Measurements from ENCODE around the gene MAPK8IP3.

The MAPK8IP3 gene

GRCh38 chr16:1775846-1776671 is 70.1 kb downstream of the MAPK8IP3 start:
- no peak for DNase-seq

- DNase-seq = no peak
Measured at GRCh38 chr16:1776672-1776955, 70.6 kb downstream of the MAPK8IP3 start.

GRCh38 chr16:1776991-1777374 is 71.0 kb downstream of the MAPK8IP3 start:
- DNase-seq = no peak

- DNase-seq = no peak
Measured at GRCh38 chr16:1777375-1778199, 71.6 kb downstream of the MAPK8IP3 start.

GRCh38 chr16:1778200-1779179 is 72.5 kb downstream of the MAPK8IP3 start:
- no peak for DNase-seq

- no peak for DNase-seq
Measured at GRCh38 chr16:1779234-1779701, 73.3 kb downstream of the MAPK8IP3 start.

GRCh38 chr16:1779741-1780676 is 74.0 kb downstream of the MAPK8IP3 start:
- no peak for DNase-seq

- DNase-seq = no peak
Measured at GRCh38 chr16:1780677-1781072, 74.7 kb downstream of the MAPK8IP3 start.

GRCh38 chr16:1781254-1781653 is 75.3 kb downstream of the MAPK8IP3 start:
- no peak for DNase-seq

GRCh38 chr16:1781758-1782407 is 75.9 kb downstream of the MAPK8IP3 start:
- peak; percentile 41 to 71 (median 54) for DNase-seq

- peak; percentile 100 for DNase-seq
Measured at GRCh38 chr16:1782408-1783264, 76.6 kb downstream of the MAPK8IP3 start, which contains the start of the genes NUBP2 and SPSB3. NUBP2 (plus strand) TSS chr16:1782960; CDS start chr16:1783021, 61 bp downstream. SPSB3 (minus strand) TSS chr16:1782571; CDS start chr16:1781483, 1,088 bp downstream.

GRCh38 chr16:1784977-1785845 is 79.2 kb downstream of the MAPK8IP3 start:
- no peak for DNase-seq

- DNase-seq = no peak
Measured at GRCh38 chr16:1785846-1786170, 79.8 kb downstream of the MAPK8IP3 start.

- DNase-seq = no peak
Measured at GRCh38 chr16:1786242-1787055, 80.5 kb downstream of the MAPK8IP3 start.

GRCh38 chr16:1787056-1787321 is 81.0 kb downstream of the MAPK8IP3 start:
- no peak for DNase-seq

GRCh38 chr16:1787322-1788094 is 81.5 kb downstream of the MAPK8IP3 start:
- no peak for DNase-seq

GRCh38 chr16:1788095-1788707 is 82.2 kb downstream of the MAPK8IP3 start:
- no peak for DNase-seq

Measured in suppressor macrophage (primary cell).